Liver (tissue), 3 donors: Measurements from ENCODE around the gene FRAS1.

Experiments used
- CTCF ChIP-seq: fragments of 150-350 bp; IDR thresholded peaks from 2 replicates; pipeline ENCODE4 v1.5.1; 2017; ENCODE audit warnings: improper control_type of control experiment, low read depth, low read length; ENCODE audit not compliant: missing input control
- EGR1 ChIP-seq, 2 donors: IDR thresholded peaks; 2 replicates each; pipeline ENCODE4 v1.6.1; 2016 to 2018; ENCODE audit warnings: antibody characterized with exemption in 2 of 2, low read depth in 2 of 2
- HNF4A ChIP-seq, 2 donors: conservative IDR thresholded peaks; 2 replicates each; pipeline ENCODE4 v1.6.1; 2016; ENCODE audit warnings: antibody characterized with exemption in 2 of 2, mild to moderate bottlenecking in 2 of 2
- TAF1 ChIP-seq: conservative IDR thresholded peaks from 2 replicates; pipeline ENCODE4 v1.6.1; 2016; ENCODE audit warnings: antibody characterized with exemption, mild to moderate bottlenecking
- donor health status: healthy.
- donor health status: healthy.

- TF ChIP-seq HNF4A (conservative IDR thresholded peaks at IDR 0.05), result no peak
- TF ChIP-seq CTCF, result no peak
- TF ChIP-seq TAF1, result no peak
- TF ChIP-seq EGR1 (IDR thresholded peaks at IDR 0.05; ENCODE audit: low read depth in 2 of 2), result no peak
Measured at GRCh38 chr4:78184584-78184983, 127.5 kb downstream of the FRAS1 start.
